GM21526 (cell line): ENCODE data around the gene SGMS1.
"Not testable (repeated sequence)": the region's sequence is repeated elsewhere in the genome, so short reads cannot be mapped to it uniquely, and the experiment has no call there.

Source experiments
- ATAC-seq: cut with Tn5 transposase; IDR thresholded peaks from one replicate; pipeline ENCODE4 v1.9.1; 2021; ENCODE audit warnings: moderate library complexity; ENCODE audit not compliant: unreplicated experiment, low FRiP score

Gene SGMS1

GRCh38 chr10:50387732-50388073 is 236.1 kb downstream of the SGMS1 start:
- ATAC-seq: peak; percentile 63

GRCh38 chr10:50387007-50387731 is 236.6 kb downstream of the SGMS1 start:
- no peak for ATAC-seq

DNA sequence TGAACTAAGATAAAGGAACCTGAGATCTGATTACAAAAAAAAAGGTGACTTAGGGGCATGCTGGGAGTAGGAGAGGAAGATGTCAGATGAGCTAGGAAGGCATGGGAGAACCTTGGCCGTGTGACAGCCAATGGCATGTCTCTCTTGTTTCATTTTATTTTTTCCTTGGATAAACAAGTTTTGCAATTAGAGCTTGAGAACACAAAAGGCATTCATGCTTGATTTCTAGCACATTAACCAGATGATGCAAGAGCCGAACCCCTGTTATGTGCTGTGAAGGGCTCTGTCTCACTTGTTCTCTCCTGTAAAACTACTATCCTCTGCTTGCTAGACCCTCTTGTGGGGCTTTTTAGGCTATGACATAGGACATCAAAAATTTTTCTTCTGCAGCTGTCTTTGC is 238.1 kb downstream of the SGMS1 start:
- ATAC-seq: no peak

- no peak for ATAC-seq
These were observed 238.9 kb downstream of the SGMS1 start for GRCh38 chr10:50384898-50385297.

GRCh38 chr10:50384238-50384637 is 239.5 kb downstream of the SGMS1 start:
- ATAC-seq: no peak

GRCh38 chr10:50382576-50383023 is 241.2 kb downstream of the SGMS1 start:
- no peak for ATAC-seq

- ATAC-seq: no peak
These were observed 242.1 kb downstream of the SGMS1 start for GRCh38 chr10:50381642-50382041.

GRCh38 chr10:50379616-50380015 is 244.1 kb downstream of the SGMS1 start:
- no peak for ATAC-seq

DNA sequence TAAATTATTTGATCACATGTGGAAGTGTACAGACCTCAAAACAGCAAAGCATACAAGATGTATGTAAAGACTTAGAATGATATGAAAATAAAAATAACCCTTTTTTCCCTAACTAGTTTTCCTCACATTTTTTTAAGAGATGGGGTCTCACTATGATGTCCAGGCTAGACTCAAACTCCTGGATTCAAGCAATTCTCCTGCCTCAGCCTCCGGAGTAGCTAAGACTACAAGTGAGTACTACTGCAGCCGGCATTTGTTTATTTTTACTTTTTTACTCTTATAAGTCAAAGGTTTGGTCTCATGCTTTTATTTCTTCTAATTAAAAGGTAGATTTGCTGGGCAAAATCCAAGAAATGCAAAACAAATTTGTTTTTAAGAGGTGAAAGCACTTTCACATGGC is 248.0 kb downstream of the SGMS1 start:
- no peak for ATAC-seq

DNA sequence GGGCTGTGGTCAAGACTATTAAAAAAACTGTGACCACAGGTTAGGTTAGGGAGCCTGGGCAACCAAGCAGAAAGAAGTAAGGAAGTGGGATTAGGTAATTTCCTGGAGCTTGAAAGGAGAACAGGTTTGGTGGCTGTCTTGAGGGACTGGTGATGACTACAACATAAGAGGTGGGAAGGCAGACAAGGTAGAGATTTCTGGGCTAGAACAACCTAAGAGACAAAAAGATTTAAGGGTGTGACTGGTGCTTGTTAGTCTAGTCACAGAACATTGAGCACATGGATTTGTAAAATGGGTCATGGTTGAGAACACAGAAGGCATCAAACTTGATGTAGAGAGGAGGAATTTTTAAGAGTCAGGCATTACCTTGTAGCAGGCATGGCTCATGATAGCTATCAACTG is 248.7 kb downstream of the SGMS1 start:
- no peak for ATAC-seq

DNA sequence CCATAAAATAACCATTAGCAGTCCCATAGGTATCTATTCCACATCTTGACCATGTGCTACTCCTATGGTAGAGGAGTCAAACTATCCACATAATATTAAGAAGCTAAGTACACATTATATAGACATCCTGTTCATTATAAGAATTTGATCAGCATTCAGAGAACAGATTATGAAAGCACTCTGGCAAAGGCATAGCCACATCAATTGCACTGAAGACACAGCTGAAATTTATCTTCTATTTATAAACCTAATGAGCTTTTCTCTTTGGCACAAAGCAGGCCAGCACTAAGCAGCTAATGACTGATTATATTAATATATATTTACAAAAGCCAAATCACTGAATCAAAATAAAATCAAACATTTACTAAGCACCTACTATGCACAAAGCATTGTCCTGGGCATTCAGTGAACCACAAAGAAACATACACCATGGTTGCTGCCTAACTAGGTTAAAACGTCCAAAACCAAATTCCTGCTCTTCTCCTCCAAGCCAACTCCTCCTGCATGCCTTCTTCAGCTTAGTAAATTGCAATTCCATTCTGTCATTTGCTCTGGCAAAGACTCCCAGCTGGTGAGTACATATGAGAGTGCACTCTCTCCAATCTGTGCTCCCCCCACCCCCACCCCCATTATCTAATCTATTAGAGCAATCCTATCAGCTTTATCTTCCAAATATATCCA is 249.8 kb downstream of the SGMS1 start:
- ATAC-seq: no peak

DNA sequence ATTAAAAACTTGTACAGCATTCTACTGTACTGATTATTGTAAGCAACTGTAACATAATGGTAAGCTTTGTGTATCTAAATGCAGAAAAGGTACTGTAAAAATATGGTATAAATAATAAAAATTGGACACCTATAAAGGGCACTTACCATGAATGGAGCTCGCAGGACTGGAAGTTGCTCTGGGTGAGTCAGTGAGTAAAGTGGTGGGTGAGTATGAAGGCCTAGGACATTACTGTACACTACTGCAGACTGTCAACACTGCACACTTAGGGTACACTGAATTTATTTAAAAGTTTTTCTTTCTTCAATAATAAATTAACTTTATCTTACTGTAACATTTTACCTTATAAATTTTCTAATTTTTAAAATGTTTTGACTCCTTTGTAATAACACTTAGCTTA is 253.8 kb downstream of the SGMS1 start:
- ATAC-seq: no peak

- ATAC-seq: no peak
These were observed 256.0 kb downstream of the SGMS1 start for GRCh38 chr10:50367732-50368131.

- ATAC-seq: not testable (repeated sequence)
These were observed 257.3 kb downstream of the SGMS1 start for GRCh38 chr10:50366421-50366820.

GRCh38 chr10:50364730-50365129 is 259.0 kb downstream of the SGMS1 start:
- ATAC-seq: not testable (repeated sequence)

DNA sequence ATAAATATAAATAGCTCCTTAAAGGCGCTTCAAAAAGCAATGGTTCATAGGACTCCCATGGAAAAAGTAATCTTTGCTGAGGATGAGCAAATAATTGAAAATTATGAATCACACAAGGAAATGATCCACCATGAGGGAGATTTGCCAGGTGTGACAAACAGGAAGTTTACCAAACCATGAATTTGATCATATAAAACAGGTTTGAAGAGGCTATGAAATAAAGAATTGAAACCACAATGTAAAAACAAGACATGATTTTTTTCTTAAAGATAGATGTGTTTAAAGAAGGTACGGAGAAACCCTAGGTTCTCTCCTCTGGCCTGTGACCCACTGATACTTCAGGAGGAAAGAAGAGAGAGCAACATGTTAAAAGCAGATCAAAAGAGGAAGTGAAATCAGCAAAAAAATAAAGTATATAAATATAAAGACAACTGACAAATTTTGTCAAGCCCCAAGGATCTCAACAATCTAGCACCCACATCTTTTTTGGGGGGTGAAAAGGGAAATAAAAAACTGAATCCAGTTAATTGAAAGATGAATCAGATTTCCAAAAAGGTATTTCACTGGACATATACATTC is 261.1 kb downstream of the SGMS1 start:
- ATAC-seq: peak; percentile 87

- no peak for ATAC-seq
These were observed 261.8 kb downstream of the SGMS1 start for GRCh38 chr10:50361946-50362345.

DNA sequence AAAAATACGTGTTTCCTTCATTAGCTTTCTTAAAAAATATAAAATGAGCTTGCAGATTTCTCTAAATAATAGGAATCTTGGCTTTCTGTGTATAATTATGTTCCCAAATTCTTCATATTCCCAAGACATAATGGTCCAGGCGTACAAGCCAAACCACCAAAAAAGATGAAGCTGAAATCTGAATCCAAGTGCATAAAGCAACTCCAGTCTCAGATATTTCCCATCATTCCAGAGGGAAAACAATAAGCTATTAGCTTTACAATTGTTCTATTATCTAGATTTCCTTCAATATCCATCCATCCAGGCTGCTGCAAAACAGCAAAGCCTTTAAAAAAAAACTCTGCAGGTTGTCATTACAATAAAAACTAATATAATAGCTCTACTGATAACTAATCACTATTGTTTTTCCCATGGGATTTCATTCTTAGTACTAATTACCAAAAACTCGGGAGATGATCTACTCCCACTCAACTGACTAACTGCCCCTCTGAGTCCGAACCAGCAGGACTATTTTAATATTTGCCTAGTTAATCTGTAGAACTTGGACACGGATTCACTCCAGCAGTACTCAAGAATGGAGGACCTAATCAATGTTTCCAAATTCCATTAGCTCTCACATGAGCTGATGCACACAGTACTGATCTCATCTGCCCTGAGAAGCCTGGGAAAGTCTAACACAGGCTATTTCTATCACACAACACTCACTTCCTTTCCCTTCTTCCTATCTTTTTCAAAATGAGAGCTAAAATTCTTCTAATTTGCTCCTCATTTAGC is 263.5 kb downstream of the SGMS1 start:
- no peak for ATAC-seq

DNA sequence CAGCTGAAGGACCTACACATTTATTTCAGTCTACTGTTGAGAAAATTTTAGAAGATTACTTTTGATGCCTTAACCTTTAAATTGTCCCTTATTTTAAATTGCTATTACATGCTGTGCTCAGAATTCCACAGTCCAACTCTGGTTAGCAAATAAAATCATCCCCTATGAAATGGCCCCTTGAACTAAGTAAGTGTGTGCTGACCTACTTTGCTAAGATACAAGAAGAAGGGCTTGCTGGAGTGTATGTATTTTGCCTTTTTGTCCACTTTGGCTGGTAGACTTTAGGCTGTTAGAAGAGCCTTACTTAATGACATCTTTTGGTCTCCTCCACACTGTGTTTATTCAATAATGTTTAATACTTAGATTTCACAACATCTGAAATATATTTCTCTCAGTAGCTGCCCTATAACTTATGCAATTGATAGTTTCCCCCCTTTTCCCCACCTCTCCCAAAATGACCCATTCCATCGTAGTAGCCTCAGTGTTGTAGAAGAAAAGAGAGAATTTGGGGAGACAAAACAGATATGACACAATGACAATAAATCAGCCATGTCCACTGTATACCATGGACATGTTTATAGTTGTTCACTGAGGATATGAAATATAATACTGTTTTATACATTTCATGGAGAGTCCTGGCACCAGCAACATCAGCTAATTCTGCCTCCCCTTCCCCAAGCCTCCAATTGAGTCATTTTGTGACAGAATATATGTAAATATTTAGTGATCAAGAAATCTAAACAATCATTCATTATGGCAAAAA is 264.6 kb downstream of the SGMS1 start:
- no peak for ATAC-seq

- ATAC-seq: no peak
These were observed 265.3 kb downstream of the SGMS1 start for GRCh38 chr10:50358411-50358810.
